Measurements from ENCODE around the gene KANSL3. TPM values are rescaled to one million over a fixed set of nuclear protein-coding genes. Genes with fewer than 3 reads are reported as not detected.

Gene KANSL3
- total RNA-seq, 1 donor from 2014 or later, result 37.6 TPM

- DNase-seq (ENCODE audit: low spot score), result no peak
These were observed 91.3 kb downstream of the KANSL3 start for GRCh38 chr2:96546797-96547196.

- no peak for DNase-seq (ENCODE audit: low spot score)
These were observed 91.8 kb downstream of the KANSL3 start for GRCh38 chr2:96546321-96546720.

Other genes with a start within 250 kb of the KANSL3 start
- gene NEURL3, start 133.0 kb downstream of the KANSL3 start, total RNA-seq, result not detected
- 50.9 TPM for gene ARID5A, start 101.6 kb downstream of the KANSL3 start, total RNA-seq
- gene FER1L5, start 4.5 kb upstream of the KANSL3 start, total RNA-seq, result 0.06 TPM
- gene LMAN2L, start 101.8 kb upstream of the KANSL3 start, total RNA-seq, result 10.2 TPM
- 3.7 TPM for gene CNNM4, start 122.6 kb upstream of the KANSL3 start, total RNA-seq
- gene CNNM3, start 178.0 kb upstream of the KANSL3 start, total RNA-seq, result 9.0 TPM
- gene ANKRD23, start 205.7 kb upstream of the KANSL3 start, total RNA-seq, result 2.8 TPM
- 10.4 TPM for gene ANKRD39, start 219.7 kb upstream of the KANSL3 start, total RNA-seq
- gene SEMA4C, start 231.8 kb upstream of the KANSL3 start, total RNA-seq, result 25.9 TPM

Data from mesenteric fat pad (tissue), 1 donor.